Measurements from ENCODE around the gene GPR3. TPM values are rescaled to one million over a fixed set of nuclear protein-coding genes. Genes with fewer than 3 reads are reported as not detected.

GPR3 gene
- total and polyA plus RNA-seq, 2 of the 13 experiments (the other 11 are each of a cell fraction or from before 2014, with no cell fraction given) = 1.00 to 2.6 TPM

DNA sequence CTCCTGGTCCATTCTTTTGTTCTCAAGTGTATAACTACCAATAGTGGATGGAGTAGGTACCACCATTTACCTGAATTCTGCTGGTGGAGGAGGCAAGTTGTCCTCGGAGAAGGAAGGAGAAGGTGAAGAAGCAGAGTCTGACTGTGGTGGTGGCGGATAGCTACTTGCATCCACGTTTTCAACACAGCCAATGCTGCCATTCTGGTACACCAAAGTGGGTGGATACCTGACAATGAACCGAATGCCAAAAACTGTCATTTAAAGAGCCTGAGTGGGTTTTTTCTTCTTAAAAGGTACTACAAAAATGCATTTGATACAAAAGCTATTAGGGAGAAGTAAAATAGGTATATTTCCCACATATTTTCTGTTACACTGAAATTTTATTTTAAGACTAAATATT, 20.1 kb downstream of the GPR3 start:
- CTCF ChIA-PET (ENCODE audit: low intra/inter-chr PET ratio, low total read pairs) = no interaction called here
- WGBS (ENCODE audit: low lambda C conversion rate) = 95% methylated on average over 4 of the region's 4 CpGs
- no peak for FAIRE-seq
- TF ChIP-seq, protein P1, sequence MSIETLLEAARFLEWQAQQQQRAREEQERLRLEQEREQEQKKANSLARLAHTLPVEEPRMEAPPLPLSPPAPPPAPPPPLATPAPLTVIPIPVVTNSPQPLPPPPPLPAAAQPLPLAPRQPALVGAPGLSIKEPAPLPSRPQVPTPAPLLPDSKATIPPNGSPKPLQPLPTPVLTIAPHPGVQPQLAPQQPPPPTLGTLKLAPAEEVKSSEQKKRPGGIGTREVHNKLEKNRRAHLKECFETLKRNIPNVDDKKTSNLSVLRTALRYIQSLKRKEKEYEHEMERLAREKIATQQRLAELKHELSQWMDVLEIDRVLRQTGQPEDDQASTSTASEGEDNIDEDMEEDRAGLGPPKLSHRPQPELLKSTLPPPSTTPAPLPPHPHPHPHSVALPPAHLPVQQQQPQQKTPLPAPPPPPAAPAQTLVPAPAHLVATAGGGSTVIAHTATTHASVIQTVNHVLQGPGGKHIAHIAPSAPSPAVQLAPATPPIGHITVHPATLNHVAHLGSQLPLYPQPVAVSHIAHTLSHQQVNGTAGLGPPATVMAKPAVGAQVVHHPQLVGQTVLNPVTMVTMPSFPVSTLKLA (IDR thresholded peaks at IDR 0.05) = no peak
- TF ChIP-seq CHD2 (IDR thresholded peaks at IDR 0.05; ENCODE audit: low read depth, low read length) (no peak), RFX3 (CRISPR knock-in tag; IDR thresholded peaks at IDR 0.05) (no peak), ZNF558 (CRISPR knock-in tag; IDR thresholded peaks at IDR 0.05; ENCODE audit: borderline replicate concordance) (no peak), MEIS2 (CRISPR knock-in tag; IDR thresholded peaks at IDR 0.05) (no peak), ZNF160 (CRISPR knock-in tag; IDR thresholded peaks at IDR 0.05) (no peak), MTA1 (CRISPR knock-in tag; IDR thresholded peaks at IDR 0.05; ENCODE audit: borderline replicate concordance) (no peak), SPEN (CRISPR knock-in tag; IDR thresholded peaks at IDR 0.05; ENCODE audit: low read depth) (no peak), NPAS2 (CRISPR knock-in tag; IDR thresholded peaks at IDR 0.05; ENCODE audit: borderline replicate concordance) (no peak), RBM22 (optimal IDR thresholded peaks at IDR 0.05; ENCODE audit: low read length) (no peak)
- TF ChIP-seq, protein P2, sequence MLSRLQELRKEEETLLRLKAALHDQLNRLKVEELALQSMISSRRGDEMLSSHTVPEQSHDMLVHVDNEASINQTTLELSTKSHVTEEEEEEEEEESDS (CRISPR knock-in tag; IDR thresholded peaks at IDR 0.05; ENCODE audit: borderline replicate concordance) = no peak
- TF ChIP-seq, protein P3, sequence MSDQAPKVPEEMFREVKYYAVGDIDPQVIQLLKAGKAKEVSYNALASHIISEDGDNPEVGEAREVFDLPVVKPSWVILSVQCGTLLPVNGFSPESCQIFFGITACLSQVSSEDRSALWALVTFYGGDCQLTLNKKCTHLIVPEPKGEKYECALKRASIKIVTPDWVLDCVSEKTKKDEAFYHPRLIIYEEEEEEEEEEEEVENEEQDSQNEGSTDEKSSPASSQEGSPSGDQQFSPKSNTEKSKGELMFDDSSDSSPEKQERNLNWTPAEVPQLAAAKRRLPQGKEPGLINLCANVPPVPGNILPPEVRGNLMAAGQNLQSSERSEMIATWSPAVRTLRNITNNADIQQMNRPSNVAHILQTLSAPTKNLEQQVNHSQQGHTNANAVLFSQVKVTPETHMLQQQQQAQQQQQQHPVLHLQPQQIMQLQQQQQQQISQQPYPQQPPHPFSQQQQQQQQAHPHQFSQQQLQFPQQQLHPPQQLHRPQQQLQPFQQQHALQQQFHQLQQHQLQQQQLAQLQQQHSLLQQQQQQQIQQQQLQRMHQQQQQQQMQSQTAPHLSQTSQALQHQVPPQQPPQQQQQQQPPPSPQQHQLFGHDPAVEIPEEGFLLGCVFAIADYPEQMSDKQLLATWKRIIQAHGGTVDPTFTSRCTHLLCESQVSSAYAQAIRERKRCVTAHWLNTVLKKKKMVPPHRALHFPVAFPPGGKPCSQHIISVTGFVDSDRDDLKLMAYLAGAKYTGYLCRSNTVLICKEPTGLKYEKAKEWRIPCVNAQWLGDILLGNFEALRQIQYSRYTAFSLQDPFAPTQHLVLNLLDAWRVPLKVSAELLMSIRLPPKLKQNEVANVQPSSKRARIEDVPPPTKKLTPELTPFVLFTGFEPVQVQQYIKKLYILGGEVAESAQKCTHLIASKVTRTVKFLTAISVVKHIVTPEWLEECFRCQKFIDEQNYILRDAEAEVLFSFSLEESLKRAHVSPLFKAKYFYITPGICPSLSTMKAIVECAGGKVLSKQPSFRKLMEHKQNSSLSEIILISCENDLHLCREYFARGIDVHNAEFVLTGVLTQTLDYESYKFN (CRISPR knock-in tag; conservative IDR thresholded peaks at IDR 0.05) = no peak

More for the DNA sequence above, 20.1 kb downstream of the GPR3 start:
- H2AFZ ChIP-seq (ENCODE audit: low read length) = no peak overlapping the region
- H3K4me1 ChIP-seq (ENCODE audit: insufficient read depth, low read length) = no peaks in the 10 kb centered on the region
- POLR2A ChIA-PET = no interaction called here
- H3K27me3 ChIP-seq (ENCODE audit: control insufficient read depth in 1 of 2, insufficient read depth in 2 of 2, low read length in 2 of 2) = no peaks in the 10 kb centered on the region
- H3K4me3 ChIP-seq (replicated peaks in 1 of 3; ENCODE audit: insufficient read depth in 1 of 3, low read depth in 2 of 3, low read length in 3 of 3) = no peak overlapping the region
- ATAC-seq = no peak
- H3K9me3 ChIP-seq (ENCODE audit: low read length) = no peaks in the 10 kb centered on the region
- BruUV-seq (replicated peaks) = no TSS peak
- no peak overlapping the region for H3K27ac ChIP-seq (ENCODE audit: extremely low read length, insufficient read depth, low read length)
- in situ Hi-C loops (cut with HindIII; ENCODE audit: extremely low pct_ligation_motif_present, low pct_unique_long_range_greater_than_20kb) (no loop called here), intact Hi-C loops (cut with micrococcal nuclease; ENCODE audit: unreplicated experiment) (no loop called here)
- no peaks in the 10 kb centered on the region for H4K20me1 ChIP-seq (ENCODE audit: insufficient read depth, low read length)
- no peak overlapping the region for H3K4me2 ChIP-seq (ENCODE audit: low read depth, low read length)
- H3K79me2 ChIP-seq (ENCODE audit: insufficient read depth, low read length) = no peaks in the 10 kb centered on the region
- peaks cover 40 to 89% of the 10 kb centered on the region in 2 experiments for H3K36me3 ChIP-seq (replicated peaks in 1 of 2; ENCODE audit: control insufficient read depth in 1 of 2, insufficient read depth in 2 of 2, low read length in 2 of 2)
- DNase-seq (ENCODE audit: low spot score) = no peak
- no peak overlapping the region for H3K9ac ChIP-seq (ENCODE audit: insufficient read depth, low read depth, low read length)
